Measurements from ENCODE around the gene FAM240A. TPM values are rescaled to one million over a fixed set of nuclear protein-coding genes. Genes with fewer than 3 reads are reported as not detected.

Gene FAM240A
- total RNA-seq, 1 experiment from 2014 or later: not detected

GRCh38 chr3:46664188-46664970, 52.1 kb downstream of the FAM240A start:
- DNase-seq (no peak), ATAC-seq (no peak)
- Histone ChIP-seq H3F3A (ENCODE audit: low read length, unreplicated experiment) (no peaks in the 10 kb centered on the region), H3K79me2 (ENCODE audit: low read length) (no peaks in the 10 kb centered on the region), H4K20me1 (ENCODE audit: low read length) (no peaks in the 10 kb centered on the region), H3K4me1 (ENCODE audit: insufficient read depth, low read length) (peaks cover 13% of the 10 kb centered on the region), H3K36me3 (ENCODE audit: low read depth, low read length) (no peaks in the 10 kb centered on the region), H3K27ac (ENCODE audit: low read length) (no peak overlapping the region), H3K9ac (ENCODE audit: low read length) (no peak overlapping the region), H3K27me3 (ENCODE audit: low read length) (no peaks in the 10 kb centered on the region), H3K4me2 (ENCODE audit: low read length) (no peak overlapping the region), H3K9me2 (replicated peaks; ENCODE audit: low read length) (no peaks in the 10 kb centered on the region), H3K9me3 (ENCODE audit: low read length) (no peaks in the 10 kb centered on the region), H3K4me3 (ENCODE audit: low read length) (no peak overlapping the region), H2AFZ (ENCODE audit: low read length) (no peak overlapping the region)
- TF ChIP-seq EZH2 (IDR thresholded peaks at IDR 0.05; ENCODE audit: low read length, unreplicated experiment): no peak
- TF ChIP-seq EZH2phosphoT487 (IDR thresholded peaks at IDR 0.05; ENCODE audit: borderline replicate concordance, low read length): no peak
- TF ChIP-seq CTCF (conservative IDR thresholded peaks at IDR 0.05; ENCODE audit: low read depth, low read length): no peak
- no TSS peak for BruUV-seq (replicated peaks)
- CTCF ChIA-PET: interaction anchor here (0.6 to 1.0 kb wide), 2 partner anchors 29 to 245 kb away, joined by 3 read pairs; partner anchors contain the start of gene ALS2CL
- POLR2A ChIA-PET (ENCODE audit: unreplicated experiment): interaction anchor here (0.5 kb wide), 1 partner anchor 181 kb away, joined by 4 read pairs; no protein-coding TSS in a partner anchor
- intact Hi-C loops (cut with micrococcal nuclease): no loop called here

DNA sequence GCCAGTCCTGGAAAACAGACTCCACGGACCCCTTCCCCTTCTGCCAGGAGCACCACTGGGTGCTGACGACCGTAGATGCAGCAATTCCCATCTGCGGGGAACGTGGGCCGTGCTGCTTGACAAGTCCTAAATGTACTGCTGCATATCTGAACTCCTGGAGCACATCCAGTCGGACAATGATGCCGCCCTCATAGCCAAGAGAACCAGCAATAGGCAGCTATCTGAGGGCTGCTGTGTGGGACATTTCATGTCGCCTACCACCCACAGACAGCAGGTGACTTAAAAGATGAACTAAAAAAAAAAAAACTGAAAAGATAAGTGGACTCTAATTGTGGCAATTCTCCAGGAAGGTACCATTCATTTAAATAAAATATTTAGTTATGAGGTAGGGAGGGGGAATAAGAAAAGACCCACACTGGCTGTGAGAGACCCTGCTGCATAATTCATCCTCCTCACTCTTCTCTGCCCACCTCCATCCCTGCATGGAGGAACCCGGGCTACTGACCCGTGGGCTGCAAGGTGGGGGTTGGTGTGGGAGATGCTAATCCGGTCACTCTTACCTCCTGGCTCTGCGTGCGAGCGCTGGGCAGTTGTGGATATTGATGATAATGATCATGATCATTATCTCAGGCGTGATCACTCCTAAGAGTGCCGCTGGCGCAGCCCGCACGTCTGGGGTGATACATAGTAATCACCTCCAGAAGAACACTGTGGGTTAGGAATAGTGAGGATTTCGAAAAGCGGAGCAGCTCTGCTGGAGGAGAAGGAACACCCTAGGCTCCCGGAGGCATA, 52.8 kb downstream of the FAM240A start:
- Histone ChIP-seq H3K4me2 (ENCODE audit: low read length) (no peak overlapping the region), H3K4me3 (ENCODE audit: low read length) (no peak overlapping the region), H3K9ac (ENCODE audit: low read length) (no peak overlapping the region), H2AFZ (ENCODE audit: low read length) (no peak overlapping the region), H3K79me2 (ENCODE audit: low read length) (no peaks in the 10 kb centered on the region), H3K9me3 (ENCODE audit: low read length) (no peaks in the 10 kb centered on the region), H3K27ac (ENCODE audit: low read length) (no peak overlapping the region), H3K36me3 (ENCODE audit: low read depth, low read length) (no peaks in the 10 kb centered on the region), H3K27me3 (ENCODE audit: low read length) (no peaks in the 10 kb centered on the region), H4K20me1 (ENCODE audit: low read length) (no peaks in the 10 kb centered on the region), H3K4me1 (ENCODE audit: insufficient read depth, low read length) (peaks cover 9% of the 10 kb centered on the region), H3K9me2 (replicated peaks; ENCODE audit: low read length) (no peaks in the 10 kb centered on the region), H3F3A (ENCODE audit: low read length, unreplicated experiment) (no peaks in the 10 kb centered on the region)
- ChIA-PET POLR2A (ENCODE audit: unreplicated experiment) (no interaction called here), CTCF (no interaction called here)
- TF ChIP-seq EZH2 (IDR thresholded peaks at IDR 0.05; ENCODE audit: low read length, unreplicated experiment) (no peak), EZH2phosphoT487 (IDR thresholded peaks at IDR 0.05; ENCODE audit: borderline replicate concordance, low read length) (no peak), CTCF (conservative IDR thresholded peaks at IDR 0.05; ENCODE audit: low read depth, low read length) (no peak)
- no peak for ATAC-seq
- no TSS peak for BruUV-seq (replicated peaks)
- intact Hi-C loops (cut with micrococcal nuclease): no loop called here
- no peak for DNase-seq

Data from PC-3 (cell line).